GM10248 (cell line): Measurements from ENCODE around the gene CS.

Experiments
- CTCF ChIA-PET: fragments of 300-600 bp; sonication (Branson Sonifier 250); formaldehyde crosslinking; extraction: SDS; loops from one replicate; lab custom pipeline; 2021; ENCODE audit warnings: antibody characterized with exemption; lab: Yijun Ruan, JAX
- POLR2A ChIA-PET: fragments of 350-650 bp; sonication (Branson Sonifier 250); formaldehyde crosslinking; extraction: SDS; loops from one replicate; lab custom pipeline; 2020; ENCODE audit warnings: antibody characterized with exemption; lab: Yijun Ruan, JAX
- DNase-seq: peaks from one replicate; pipeline ENCODE4 v3.0.0; 2012; ENCODE audit errors: extremely low spot score
- CTCF ChIP-seq: IDR thresholded peaks from 2 replicates; pipeline ENCODE4 v1.5.1; 2012; ENCODE audit warnings: mild to moderate bottlenecking, low read depth; ENCODE audit errors: extremely low read depth, missing control alignments, control extremely low read depth

The CS gene

GRCh38 chr12:56236091-56236490 lies 64.0 kb downstream of the CS start:
- TF ChIP-seq CTCF, result no peak
- no peak for DNase-seq
- CTCF ChIA-PET, result interaction anchor here (1.0 to 2.1 kb wide), 5 partner anchors 16 to 46 kb away, joined by 3 to 8 read pairs (median 4); partner anchors contain the start of gene SMARCC2
- POLR2A ChIA-PET, result no interaction called here

DNA sequence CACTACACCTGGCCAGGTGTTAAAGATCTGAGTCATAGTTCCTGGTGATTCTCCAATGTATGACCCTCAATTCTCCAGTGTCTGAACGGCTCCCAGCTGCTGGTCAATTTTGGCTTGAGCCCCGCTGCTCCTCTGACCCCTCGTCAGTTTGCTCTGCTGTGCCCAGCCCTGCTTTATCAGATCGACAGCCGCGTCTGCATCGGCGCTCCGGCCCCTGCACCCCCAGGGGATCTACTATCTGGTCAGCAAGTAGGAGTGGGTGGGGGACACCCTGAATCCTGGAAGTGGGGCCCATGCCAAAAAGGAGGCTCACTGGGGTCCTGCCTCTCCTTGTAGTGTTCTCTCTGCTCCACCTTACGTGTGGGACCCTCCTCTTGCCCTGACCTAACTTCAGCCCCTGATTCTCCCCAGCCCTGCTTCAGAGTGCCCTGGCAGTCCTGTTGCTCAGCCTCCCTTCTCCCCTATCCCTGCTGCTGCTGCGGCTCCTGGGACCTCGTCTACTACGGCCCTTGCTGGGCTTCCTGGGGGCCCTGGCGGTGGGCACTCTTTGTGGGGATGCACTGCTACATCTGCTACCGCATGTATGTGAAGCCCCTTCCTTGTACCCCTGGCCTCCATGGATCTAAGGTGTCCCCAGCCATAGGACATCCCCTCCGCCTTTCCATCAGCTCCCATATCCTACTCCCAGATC lies 65.2 kb downstream of the CS start:
- no peak for TF ChIP-seq CTCF
- no peak for DNase-seq
- ChIA-PET POLR2A (no interaction called here), CTCF (interaction anchor here (1.6 to 4.5 kb wide), 3 partner anchors 13 to 46 kb away, joined by 5 to 24 read pairs (median 9); partner anchors contain the start of genes RNF41 and SMARCC2)

DNA sequence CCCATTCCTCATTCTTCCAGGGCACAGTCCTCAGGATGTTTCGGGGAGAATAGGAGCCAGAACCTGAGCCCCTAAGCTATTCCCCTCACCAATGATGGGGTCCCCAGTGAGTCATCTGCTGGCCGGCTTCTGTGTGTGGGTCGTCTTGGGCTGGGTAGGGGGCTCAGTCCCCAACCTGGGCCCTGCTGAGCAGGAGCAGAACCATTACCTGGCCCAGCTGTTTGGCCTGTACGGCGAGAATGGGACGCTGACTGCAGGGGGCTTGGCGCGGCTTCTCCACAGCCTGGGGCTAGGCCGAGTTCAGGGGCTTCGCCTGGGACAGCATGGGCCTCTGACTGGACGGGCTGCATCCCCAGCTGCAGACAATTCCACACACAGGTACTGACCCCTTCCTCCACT lies 68.9 kb downstream of the CS start:
- ChIA-PET POLR2A (interaction anchor here (1.2 kb wide), 1 partner anchor 10 kb away, joined by 3 read pairs; the partner anchor contains the start of gene RNF41), CTCF (interaction anchor here (1.0 to 4.5 kb wide), 4 partner anchors 9 to 105 kb away, joined by 3 to 24 read pairs (median 4); partner anchors contain the start of genes RNF41 and SMARCC2)

GRCh38 chr12:56230432-56231183 lies 69.5 kb downstream of the CS start:
- no peak for TF ChIP-seq CTCF
- no peak for DNase-seq
- CTCF ChIA-PET, result interaction anchor here (1.3 to 4.5 kb wide), 3 partner anchors 8 to 41 kb away, joined by 3 to 24 read pairs (median 4); partner anchors contain the start of genes ANKRD52, RNF41 and SMARCC2
- POLR2A ChIA-PET, result interaction anchor here (0.6 to 1.2 kb wide), 2 partner anchors 9 to 16 kb away, joined by 3 read pairs; partner anchors contain the start of gene RNF41

More for the DNA sequence above, 68.9 kb downstream of the CS start:
- no peak for DNase-seq
- no peak for TF ChIP-seq CTCF

- ChIA-PET CTCF (interaction anchor here (1.3 kb wide), 1 partner anchor 28 kb away, joined by 3 read pairs; the partner anchor contains the start of gene ANKRD52), POLR2A (interaction anchor here (0.6 to 1.2 kb wide), 2 partner anchors 8 to 16 kb away, joined by 3 read pairs; partner anchors contain the start of gene RNF41)
- no peak for TF ChIP-seq CTCF
- DNase-seq, result no peak
Measured at GRCh38 chr12:56229916-56230431, 70.2 kb downstream of the CS start, which contains the start of gene SLC39A5. Gene SLC39A5 (plus strand): TSS chr12:56230051. CDS start chr12:56231275, 1,224 bp downstream.

GRCh38 chr12:56229082-56229481 lies 71.0 kb downstream of the CS start:
- ChIA-PET CTCF (interaction anchor here (2.6 kb wide), 1 partner anchor 39 kb away, joined by 10 read pairs; the partner anchor contains the start of gene SMARCC2), POLR2A (no interaction called here)
- no peak for DNase-seq
- no peak for TF ChIP-seq CTCF
